WERI-Rb-1 (cell line): Measurements from ENCODE around the gene MMEL1.

Experiments used
- DNase-seq: peaks from one replicate; pipeline ENCODE4 v3.0.0-alpha.2; 2020
- H3K27ac ChIP-seq: fragments of 250-450 bp; sonication (Bioruptor Pico); 2 replicates; pipeline ENCODE4 v1.5.1; 2020; ENCODE audit warnings: mild to moderate bottlenecking, moderate library complexity
- H3K27me3 ChIP-seq: fragments of 250-450 bp; sonication (Bioruptor Pico); 2 replicates; pipeline ENCODE4 v1.5.1; 2021; ENCODE audit warnings: mild to moderate bottlenecking, low read depth, moderate library complexity; ENCODE audit not compliant: insufficient read depth, severe bottlenecking
- H3K36me3 ChIP-seq: fragments of 250-450 bp; sonication (Bioruptor Pico); 2 replicates; pipeline ENCODE4 v1.5.1; 2020; ENCODE audit warnings: mild to moderate bottlenecking, moderate library complexity
- H3K4me3 ChIP-seq: 2 replicates; pipeline ENCODE4 v1.5.1; 2011; ENCODE audit warnings: low read depth, mild to moderate bottlenecking, control low read depth, low read length
- H3K9me3 ChIP-seq: fragments of 250-450 bp; sonication (Bioruptor Pico); 2 replicates; pipeline ENCODE4 v1.5.1; 2021; ENCODE audit warnings: mild to moderate bottlenecking, moderate library complexity; ENCODE audit not compliant: severe bottlenecking
- CTCF ChIP-seq: IDR thresholded peaks from 2 replicates; pipeline ENCODE4 v1.5.1; 2011; ENCODE audit warnings: low read depth, mild to moderate bottlenecking, control low read depth, inconsistent platforms, low read length

MMEL1 gene

GRCh38 chr1:2604156-2604843 is 28.5 kb downstream of the MMEL1 start:
- Histone ChIP-seq H3K27ac (no peak overlapping the region), H3K36me3 (no peaks in the 10 kb centered on the region), H3K4me3 (no peak overlapping the region), H3K9me3 (peaks cover 7% of the 10 kb centered on the region), H3K27me3 (peaks cover 50% of the 10 kb centered on the region)
- TF ChIP-seq CTCF, result no peak
- no peak for DNase-seq

GRCh38 chr1:2603521-2604155 is 29.2 kb downstream of the MMEL1 start:
- Histone ChIP-seq H3K4me3 (no peak overlapping the region), H3K9me3 (peaks cover 9% of the 10 kb centered on the region), H3K36me3 (no peaks in the 10 kb centered on the region), H3K27ac (no peak overlapping the region), H3K27me3 (peaks cover 57% of the 10 kb centered on the region)
- no peak for DNase-seq
- no peak for TF ChIP-seq CTCF

- Histone ChIP-seq H3K27me3 (peaks cover 64% of the 10 kb centered on the region), H3K27ac (no peak overlapping the region), H3K36me3 (no peaks in the 10 kb centered on the region), H3K4me3 (no peak overlapping the region), H3K9me3 (peaks cover 16% of the 10 kb centered on the region)
- no peak for DNase-seq
- no peak for TF ChIP-seq CTCF
Measured at GRCh38 chr1:2602866-2603520, 29.8 kb downstream of the MMEL1 start.

- H3K27me3 ChIP-seq, result peaks cover 70% of the 10 kb centered on the region
- H3K9me3 ChIP-seq, result peaks cover 19% of the 10 kb centered on the region
- TF ChIP-seq CTCF, result no peak
- no peak for DNase-seq
- no peak overlapping the region for H3K27ac ChIP-seq
- H3K4me3 ChIP-seq, result no peak overlapping the region
- H3K36me3 ChIP-seq, result no peaks in the 10 kb centered on the region
Measured at GRCh38 chr1:2602311-2602835, 30.4 kb downstream of the MMEL1 start.

- Histone ChIP-seq H3K4me3 (no peak overlapping the region), H3K27ac (no peak overlapping the region), H3K27me3 (peaks cover 75% of the 10 kb centered on the region), H3K9me3 (peaks cover 19% of the 10 kb centered on the region), H3K36me3 (no peaks in the 10 kb centered on the region)
- TF ChIP-seq CTCF, result no peak
- no peak for DNase-seq
Measured at GRCh38 chr1:2601721-2602303, 31.0 kb downstream of the MMEL1 start.
